SK-N-SH treated with all-trans-retinoic acid at 6 μM for 48 hours (cell line): ENCODE data around the gene CHST11.

Experiments
- ATAC-seq: fragments of 200-7000 bp; cut with Tn5 transposase; 3 replicates; pipeline ENCODE4 v1.9.1; 2020; ENCODE audit warnings: mild to moderate bottlenecking, moderate library complexity
- ARNTL ChIP-seq: fragments of 450-650 bp; formaldehyde crosslinking; IDR thresholded peaks from 2 replicates; pipeline ENCODE4 v1.5.0; 2020; ENCODE audit warnings: low read depth, mild to moderate bottlenecking, moderate library complexity, borderline replicate concordance
- BACH2 ChIP-seq: fragments of 250-450 bp; sonication (Bioruptor Pico); IDR thresholded peaks from 2 replicates; pipeline ENCODE4 v1.9.0; 2021; ENCODE audit warnings: mild to moderate bottlenecking, borderline replicate concordance
- CSDC2 ChIP-seq: fragments of 250-450 bp; sonication (Bioruptor Pico); IDR thresholded peaks from 2 replicates; pipeline ENCODE4 v1.5.0; 2020; ENCODE audit warnings: mild to moderate bottlenecking, moderate library complexity
- ESRRG ChIP-seq: fragments of 250-450 bp; sonication (Bioruptor Pico); IDR thresholded peaks from 2 replicates; pipeline ENCODE4 v1.6.1; 2021; ENCODE audit warnings: mild to moderate bottlenecking
- GLIS3 ChIP-seq: fragments of 250-450 bp; sonication (Bioruptor Pico); IDR thresholded peaks from 2 replicates; pipeline ENCODE4 v1.5.0; 2020; ENCODE audit warnings: mild to moderate bottlenecking, moderate library complexity
- ISL1 ChIP-seq: fragments of 250-450 bp; sonication (Bioruptor Pico); IDR thresholded peaks from 2 replicates; pipeline ENCODE4 v2.1.2; 2022; ENCODE audit warnings: mild to moderate bottlenecking, moderate library complexity
- OSR1 ChIP-seq: fragments of 250-450 bp; sonication (Bioruptor Pico); IDR thresholded peaks from 2 replicates; pipeline ENCODE4 v1.8.0; 2022; ENCODE audit warnings: moderate library complexity, mild to moderate bottlenecking, inconsistent platforms
- PATZ1 ChIP-seq: fragments of 250-450 bp; sonication (Bioruptor Pico); IDR thresholded peaks from 2 replicates; pipeline ENCODE4 v1.8.0; 2020; ENCODE audit warnings: mild to moderate bottlenecking, moderate library complexity, borderline replicate concordance
- PPARA ChIP-seq: fragments of 250-450 bp; sonication (Bioruptor Pico); IDR thresholded peaks from 2 replicates; pipeline ENCODE4 v1.5.0; 2020; ENCODE audit warnings: mild to moderate bottlenecking, borderline replicate concordance
- RARB ChIP-seq: fragments of 250-450 bp; sonication (Bioruptor Pico); IDR thresholded peaks from 2 replicates; pipeline ENCODE4 v1.8.0; 2021; ENCODE audit warnings: mild to moderate bottlenecking, moderate library complexity
- SNAI2 ChIP-seq: fragments of 250-450 bp; sonication (Bioruptor Pico); IDR thresholded peaks from 2 replicates; pipeline ENCODE4 v1.5.0; 2020; ENCODE audit warnings: mild to moderate bottlenecking, moderate library complexity
- TCF4 ChIP-seq: fragments of 250-450 bp; sonication (Bioruptor Pico); IDR thresholded peaks from 2 replicates; pipeline ENCODE4 v1.8.0; 2021; ENCODE audit warnings: mild to moderate bottlenecking, moderate library complexity, borderline replicate concordance
- TOX ChIP-seq: fragments of 250-450 bp; sonication (Bioruptor Pico); IDR thresholded peaks from 2 replicates; pipeline ENCODE4 v1.8.0; 2021; ENCODE audit warnings: mild to moderate bottlenecking, moderate library complexity, borderline replicate concordance
- TSHZ2 ChIP-seq: fragments of 250-450 bp; sonication (Bioruptor Pico); IDR thresholded peaks from 2 replicates; pipeline ENCODE4 v1.5.0; 2020; ENCODE audit warnings: mild to moderate bottlenecking, moderate library complexity
- ZC3H10 ChIP-seq: fragments of 250-450 bp; sonication (Bioruptor Pico); IDR thresholded peaks from 2 replicates; pipeline ENCODE4 v1.5.1; 2021; ENCODE audit warnings: mild to moderate bottlenecking, moderate library complexity
- ZFP3 ChIP-seq: fragments of 250-450 bp; sonication (Bioruptor Pico); IDR thresholded peaks from 2 replicates; pipeline ENCODE4 v1.5.0; 2020; ENCODE audit warnings: mild to moderate bottlenecking, moderate library complexity
- ZFP30 ChIP-seq: fragments of 450-650 bp; formaldehyde crosslinking; IDR thresholded peaks from 2 replicates; pipeline ENCODE4 v1.5.0; 2022; ENCODE audit warnings: mild to moderate bottlenecking, moderate library complexity
- ZNF565 ChIP-seq: fragments of 450-650 bp; formaldehyde crosslinking; conservative IDR thresholded peaks from 2 replicates; pipeline ENCODE4 v1.5.0; 2020; ENCODE audit warnings: low read depth, mild to moderate bottlenecking, moderate library complexity
- ZNF70 ChIP-seq: fragments of 450-650 bp; formaldehyde crosslinking; IDR thresholded peaks from 2 replicates; pipeline ENCODE4 v1.5.0; 2020; ENCODE audit warnings: mild to moderate bottlenecking, moderate library complexity
- ZNF8 ChIP-seq: fragments of 450-650 bp; formaldehyde crosslinking; IDR thresholded peaks from 2 replicates; pipeline ENCODE4 v1.5.0; 2020; ENCODE audit warnings: mild to moderate bottlenecking, moderate library complexity
- TF ChIP-seq, protein P1 (sequence below): fragments of 250-450 bp; sonication (Bioruptor Pico); IDR thresholded peaks from 2 replicates; pipeline ENCODE4 v1.8.0; 2021; ENCODE audit warnings: low read depth, mild to moderate bottlenecking, moderate library complexity, borderline replicate concordance
- TF ChIP-seq, protein P2 (sequence below): fragments of 250-450 bp; sonication (Bioruptor Pico); IDR thresholded peaks from 2 replicates; pipeline ENCODE4 v1.5.1; 2020; ENCODE audit warnings: low read depth, mild to moderate bottlenecking, moderate library complexity

Gene CHST11

GRCh38 chr12:104576980-104577580, 120.3 kb downstream of the CHST11 start:
- ATAC-seq, result no peak
- TF ChIP-seq TSHZ2 (CRISPR knock-in tag) (no peak), ZFP30 (CRISPR knock-in tag) (no peak), RARB (CRISPR knock-in tag) (no peak), BACH2 (CRISPR knock-in tag) (no peak), CSDC2 (no peak), ZNF8 (CRISPR knock-in tag) (no peak)
- TF ChIP-seq, protein P1, sequence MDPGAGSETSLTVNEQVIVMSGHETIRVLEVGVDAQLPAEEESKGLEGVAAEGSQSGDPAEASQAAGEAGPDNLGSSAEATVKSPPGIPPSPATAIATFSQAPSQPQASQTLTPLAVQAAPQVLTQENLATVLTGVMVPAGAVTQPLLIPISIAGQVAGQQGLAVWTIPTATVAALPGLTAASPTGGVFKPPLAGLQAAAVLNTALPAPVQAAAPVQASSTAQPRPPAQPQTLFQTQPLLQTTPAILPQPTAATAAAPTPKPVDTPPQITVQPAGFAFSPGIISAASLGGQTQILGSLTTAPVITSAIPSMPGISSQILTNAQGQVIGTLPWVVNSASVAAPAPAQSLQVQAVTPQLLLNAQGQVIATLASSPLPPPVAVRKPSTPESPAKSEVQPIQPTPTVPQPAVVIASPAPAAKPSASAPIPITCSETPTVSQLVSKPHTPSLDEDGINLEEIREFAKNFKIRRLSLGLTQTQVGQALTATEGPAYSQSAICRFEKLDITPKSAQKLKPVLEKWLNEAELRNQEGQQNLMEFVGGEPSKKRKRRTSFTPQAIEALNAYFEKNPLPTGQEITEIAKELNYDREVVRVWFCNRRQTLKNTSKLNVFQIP, result no peak
- TF ChIP-seq, protein P2, sequence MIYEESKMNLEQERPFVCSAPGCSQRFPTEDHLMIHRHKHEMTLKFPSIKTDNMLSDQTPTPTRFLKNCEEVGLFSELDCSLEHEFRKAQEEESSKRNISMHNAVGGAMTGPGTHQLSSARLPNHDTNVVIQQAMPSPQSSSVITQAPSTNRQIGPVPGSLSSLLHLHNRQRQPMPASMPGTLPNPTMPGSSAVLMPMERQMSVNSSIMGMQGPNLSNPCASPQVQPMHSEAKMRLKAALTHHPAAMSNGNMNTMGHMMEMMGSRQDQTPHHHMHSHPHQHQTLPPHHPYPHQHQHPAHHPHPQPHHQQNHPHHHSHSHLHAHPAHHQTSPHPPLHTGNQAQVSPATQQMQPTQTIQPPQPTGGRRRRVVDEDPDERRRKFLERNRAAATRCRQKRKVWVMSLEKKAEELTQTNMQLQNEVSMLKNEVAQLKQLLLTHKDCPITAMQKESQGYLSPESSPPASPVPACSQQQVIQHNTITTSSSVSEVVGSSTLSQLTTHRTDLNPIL (CRISPR knock-in tag), result no peak

DNA sequence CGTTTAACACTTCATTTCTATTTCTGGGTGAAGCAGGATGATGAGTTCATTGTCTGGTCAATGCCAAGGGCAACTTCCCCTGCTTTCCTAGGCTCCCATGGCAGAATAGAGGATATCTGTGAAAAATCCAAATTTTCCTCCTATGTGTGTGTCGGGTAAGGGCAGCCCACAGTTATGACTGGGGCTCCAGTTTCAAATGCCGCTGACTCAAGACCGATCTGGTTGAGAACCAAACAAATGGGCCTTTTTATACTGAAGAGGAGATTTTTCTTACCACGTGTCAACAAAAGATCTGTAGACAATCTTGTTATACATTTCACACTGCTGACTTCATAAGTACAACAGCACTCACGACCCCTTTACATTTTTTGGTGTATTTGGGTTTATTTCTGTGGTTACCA, 120.8 kb downstream of the CHST11 start:
- TF ChIP-seq ESRRG (CRISPR knock-in tag) (no peak), SNAI2 (CRISPR knock-in tag) (no peak), TOX (CRISPR knock-in tag) (no peak), ZFP30 (CRISPR knock-in tag) (no peak), PPARA (CRISPR knock-in tag) (no peak), GLIS3 (CRISPR knock-in tag) (no peak), ZNF565 (no peak), OSR1 (CRISPR knock-in tag) (no peak), PATZ1 (no peak)
- TF ChIP-seq, protein P1, result no peak
- ATAC-seq, result peak; percentile 75

DNA sequence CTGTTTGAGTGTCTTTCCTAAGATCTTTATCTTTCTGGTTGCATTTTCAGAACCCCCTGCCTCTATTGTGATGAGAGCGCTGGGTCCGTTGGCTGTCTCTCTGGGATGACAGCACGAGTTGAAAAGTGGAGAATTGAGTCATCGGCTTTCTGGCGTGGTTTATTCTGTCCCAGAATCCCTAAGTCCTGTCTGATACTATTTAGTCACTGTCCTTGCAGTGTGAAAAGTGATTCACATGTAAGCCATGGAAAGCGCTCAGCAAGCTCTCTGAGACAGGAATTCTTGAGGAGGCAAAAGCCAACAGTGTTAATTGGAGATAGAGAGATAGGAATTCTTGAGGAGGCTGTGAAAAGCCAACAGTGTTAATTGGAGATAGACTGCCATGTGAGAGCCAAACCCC, 121.7 kb downstream of the CHST11 start:
- ATAC-seq, result peak; percentile 82
- TF ChIP-seq GLIS3 (CRISPR knock-in tag) (no peak), TCF4 (no peak), ZFP30 (CRISPR knock-in tag) (no peak), ZFP3 (no peak), ZNF70 (CRISPR knock-in tag) (no peak), ARNTL (CRISPR knock-in tag) (no peak), ZC3H10 (CRISPR knock-in tag) (no peak), PATZ1 (no peak), OSR1 (CRISPR knock-in tag) (no peak), RARB (CRISPR knock-in tag) (no peak), SNAI2 (CRISPR knock-in tag) (no peak), ZNF8 (CRISPR knock-in tag) (no peak), ISL1 (CRISPR knock-in tag) (no peak), ZNF565 (no peak)
- TF ChIP-seq, protein P2 (CRISPR knock-in tag), result no peak
- TF ChIP-seq, all 23 proteins: peak for 0
